NCI-H748 treated with DMSO at 0.1 percent for 48 hours (cell line): ENCODE results near the gene HSPB3.
"Not testable (repeated sequence)": the region's sequence is repeated elsewhere in the genome, so short reads cannot be mapped to it uniquely, and the experiment has no call there.

Experiments
- DNase-seq: peaks from one replicate; lab custom pipeline; 2025; lab: John Stamatoyannopoulos, UW

Gene HSPB3

GRCh38 chr5:54455413-54456157 is at the start of gene HSPB3:
TSS of gene HSPB3 (plus strand) at chr5:54455699. CDS start at chr5:54455790, 91 bp downstream.
- no peak for DNase-seq

GRCh38 chr5:54411176-54411575 is 44.3 kb upstream of the HSPB3 start:
- DNase-seq, result no peak

GRCh38 chr5:54412913-54413312 is 42.6 kb upstream of the HSPB3 start:
- DNase-seq, result no peak

- no peak for DNase-seq
These were observed 40.4 kb upstream of the HSPB3 start for GRCh38 chr5:54415147-54415546.

- no peak for DNase-seq
These were observed 39.5 kb upstream of the HSPB3 start for GRCh38 chr5:54415896-54416601.

- DNase-seq, result peak; percentile 50
These were observed 35.7 kb upstream of the HSPB3 start for GRCh38 chr5:54419573-54420423.

- DNase-seq, result not testable (repeated sequence)
These were observed 35.0 kb upstream of the HSPB3 start for GRCh38 chr5:54420511-54420910.

GRCh38 chr5:54421976-54422375 is 33.5 kb upstream of the HSPB3 start:
- DNase-seq, result no peak

- DNase-seq, result no peak
These were observed 30.2 kb upstream of the HSPB3 start for GRCh38 chr5:54425258-54425657.

GRCh38 chr5:54426209-54426608 is 29.3 kb upstream of the HSPB3 start:
- DNase-seq, result no peak

GRCh38 chr5:54434650-54435049 is 20.8 kb upstream of the HSPB3 start:
- not testable (repeated sequence) for DNase-seq

GRCh38 chr5:54438620-54439389 is 16.7 kb upstream of the HSPB3 start:
- DNase-seq, result no peak

- no peak for DNase-seq
These were observed 15.0 kb upstream of the HSPB3 start for GRCh38 chr5:54440456-54440893.

GRCh38 chr5:54442271-54442670 is 13.2 kb upstream of the HSPB3 start:
- no peak for DNase-seq

- peak; percentile 13 for DNase-seq
These were observed 12.2 kb upstream of the HSPB3 start for GRCh38 chr5:54443270-54443669.

- no peak for DNase-seq
These were observed 9.7 kb upstream of the HSPB3 start for GRCh38 chr5:54445691-54446378.

- DNase-seq, result no peak
These were observed 9.1 kb upstream of the HSPB3 start for GRCh38 chr5:54446379-54446732.

- DNase-seq, result no peak
These were observed 5.6 kb upstream of the HSPB3 start for GRCh38 chr5:54449923-54450322.

- DNase-seq, result no peak
These were observed 5.0 kb upstream of the HSPB3 start for GRCh38 chr5:54450542-54450941.

- DNase-seq, result no peak
These were observed 2.5 kb upstream of the HSPB3 start for GRCh38 chr5:54453046-54453445.

- DNase-seq, result no peak
These were observed 897 bp upstream of the HSPB3 start for GRCh38 chr5:54454602-54455001.
